ELR (cell line): Measurements from ENCODE around the gene BAD.
"Not testable (repeated sequence)": the region's sequence is repeated elsewhere in the genome, so short reads cannot be mapped to it uniquely, and the experiment has no call there.

Experiments
- DNase-seq: peaks from one replicate; pipeline ENCODE4 v3.0.0-alpha.2; 2015; ENCODE audit warnings: low read depth

BAD gene

DNA sequence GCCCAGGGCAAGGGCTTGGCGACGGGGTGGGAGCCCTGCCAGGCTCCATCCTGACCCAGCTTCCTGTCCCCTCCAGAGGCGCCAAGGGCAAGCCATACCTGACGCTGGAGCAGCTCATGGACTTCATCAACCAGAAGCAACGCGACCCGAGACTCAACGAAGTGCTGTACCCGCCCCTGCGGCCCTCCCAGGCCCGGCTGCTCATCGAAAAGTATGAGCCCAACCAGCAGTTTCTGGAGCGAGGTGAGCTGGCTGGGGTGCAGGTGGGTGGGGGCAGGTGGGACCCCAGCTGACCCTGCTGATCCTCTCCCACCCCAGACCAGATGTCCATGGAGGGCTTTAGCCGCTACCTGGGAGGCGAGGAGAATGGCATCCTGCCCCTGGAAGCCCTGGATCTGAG, 28.2 kb downstream of the BAD start:
- DNase-seq, result no peak

DNA sequence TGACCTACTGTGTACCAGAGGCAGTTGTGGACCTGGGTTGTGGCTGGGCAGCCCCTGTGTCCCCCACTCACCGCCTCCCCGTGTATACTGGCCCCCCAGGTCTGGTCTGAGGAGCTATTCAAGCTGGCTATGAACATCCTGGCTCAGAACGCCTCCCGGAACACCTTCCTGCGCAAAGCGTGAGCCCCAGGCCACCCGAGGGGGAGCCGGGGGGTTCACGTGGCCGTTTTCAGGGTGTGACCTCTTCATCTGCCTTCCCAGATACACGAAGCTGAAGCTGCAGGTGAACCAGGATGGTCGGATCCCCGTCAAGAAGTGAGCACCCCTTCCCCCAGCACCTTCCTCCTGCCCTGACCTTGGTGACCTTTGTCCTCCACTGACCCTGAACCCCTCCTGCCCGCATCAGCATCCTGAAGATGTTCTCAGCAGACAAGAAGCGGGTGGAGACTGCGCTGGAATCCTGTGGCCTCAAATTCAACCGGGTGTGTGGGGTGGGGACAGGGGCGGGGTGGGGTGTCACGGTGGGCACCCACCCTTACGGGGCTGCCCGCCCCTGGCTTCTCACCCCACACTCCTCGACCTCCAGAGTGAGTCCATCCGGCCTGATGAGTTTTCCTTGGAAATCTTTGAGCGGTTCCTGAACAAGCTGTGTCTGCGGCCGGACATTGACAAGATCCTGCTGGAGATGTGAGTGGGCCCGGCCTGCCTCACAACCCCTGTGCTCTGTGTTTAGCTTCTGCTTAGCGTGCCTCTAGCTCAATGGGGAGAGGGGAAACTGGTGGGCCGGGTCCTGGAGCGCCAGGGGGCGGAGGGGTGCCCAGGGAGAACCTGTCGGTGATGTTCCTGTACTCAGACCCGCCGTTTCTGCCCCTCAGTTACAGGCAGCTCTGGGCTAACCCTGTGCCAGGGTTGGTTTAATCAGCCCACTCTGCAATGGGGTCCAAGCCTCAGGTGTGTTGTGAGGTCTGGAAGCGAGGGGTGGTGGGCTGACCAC, 29.0 kb downstream of the BAD start:
- DNase-seq, result no peak

DNA sequence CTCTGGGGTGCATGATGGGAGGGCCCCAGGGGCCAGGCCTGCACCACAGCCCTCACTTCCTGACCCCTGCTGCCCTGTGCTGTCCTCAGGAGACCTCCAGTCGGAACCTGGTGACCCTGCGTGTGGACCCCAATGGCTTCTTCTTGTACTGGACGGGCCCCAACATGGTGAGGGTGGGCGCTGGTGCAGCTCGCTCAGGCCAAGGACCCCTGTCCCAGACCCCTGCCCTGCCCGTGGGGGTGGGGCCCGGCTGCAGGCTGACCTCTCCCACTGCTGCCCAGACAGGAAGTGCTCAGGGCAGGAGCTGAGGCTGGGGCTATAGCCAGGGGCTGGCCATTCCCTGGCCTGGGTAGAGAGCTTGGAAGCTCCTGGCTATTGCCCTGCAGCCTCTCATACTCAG, 30.1 kb downstream of the BAD start:
- DNase-seq, result no peak

GRCh38 chr11:64253481-64253880, 31.0 kb downstream of the BAD start:
- DNase-seq, result no peak

DNA sequence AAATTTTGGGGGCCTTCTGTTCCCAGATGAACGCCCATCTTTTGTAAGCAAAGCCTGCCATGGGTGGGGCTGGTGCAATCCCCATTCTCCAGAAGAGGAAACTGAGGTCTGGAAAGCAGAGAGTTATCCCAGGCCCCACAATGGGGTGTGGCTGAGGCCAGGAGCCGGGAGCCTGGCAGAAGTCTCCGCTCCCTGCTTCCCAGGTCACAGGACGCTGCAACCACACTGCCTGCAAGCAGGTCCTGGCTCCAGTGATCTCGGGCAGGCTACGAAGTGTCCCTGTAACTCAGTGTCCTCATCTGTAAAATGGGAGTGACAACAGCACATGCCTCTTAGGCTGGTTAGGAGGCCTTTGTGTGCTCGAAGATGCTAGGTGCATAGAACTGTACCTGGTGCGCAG, 31.4 kb downstream of the BAD start:
- no peak for DNase-seq

DNA sequence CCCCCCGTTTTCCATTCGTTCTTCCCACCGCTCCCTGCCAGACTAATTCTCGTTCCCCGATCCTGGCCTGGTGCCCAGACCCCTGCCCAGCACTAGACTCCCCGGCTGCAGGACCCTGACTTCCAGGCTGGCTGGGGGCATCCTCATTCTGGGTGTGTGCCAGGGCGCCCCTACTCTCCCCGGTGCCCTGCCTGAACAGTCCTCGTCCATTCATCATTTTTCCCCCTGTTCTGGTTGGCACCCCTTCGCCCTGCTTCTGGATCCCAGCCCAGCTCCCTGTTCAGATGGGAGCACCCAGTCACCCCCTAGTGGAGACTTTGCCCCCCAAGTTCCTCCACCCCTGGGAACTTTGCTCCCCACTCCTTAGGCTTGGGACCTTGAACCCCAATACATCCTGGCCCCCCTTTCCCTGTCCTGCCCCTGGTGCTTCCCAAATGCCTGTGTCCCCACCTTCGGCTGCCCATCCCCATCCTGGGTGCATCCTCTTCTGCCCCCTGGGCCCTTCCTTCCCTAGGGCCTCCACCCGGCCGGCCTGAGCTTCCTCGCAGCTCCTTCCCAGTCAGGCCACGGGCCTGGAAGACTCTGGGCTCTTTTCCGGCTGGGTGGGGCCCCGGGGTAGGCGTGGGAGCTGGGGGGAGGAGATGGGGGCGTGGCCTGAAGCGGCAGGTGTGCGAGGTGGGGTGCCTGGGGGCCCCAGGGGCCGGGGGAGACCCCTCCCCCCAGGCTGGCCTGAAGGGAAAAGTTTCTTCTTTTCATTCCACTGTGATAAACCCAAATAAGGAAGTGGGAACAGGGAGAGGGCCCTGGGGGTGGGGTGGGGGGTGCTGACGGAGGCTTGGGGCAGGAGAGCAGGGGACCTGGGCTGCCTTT, 32.2 kb downstream of the BAD start:
- DNase-seq, result peak; percentile 78

- DNase-seq, result no peak
Measured at GRCh38 chr11:64251753-64252002, 32.8 kb downstream of the BAD start.

- DNase-seq, result peak; percentile 58
Measured at GRCh38 chr11:64251016-64251752, 33.3 kb downstream of the BAD start, which contains the start of gene PLCB3. TSS of gene PLCB3 (plus strand) at chr11:64251530. CDS start at chr11:64251650, 120 bp downstream.

DNA sequence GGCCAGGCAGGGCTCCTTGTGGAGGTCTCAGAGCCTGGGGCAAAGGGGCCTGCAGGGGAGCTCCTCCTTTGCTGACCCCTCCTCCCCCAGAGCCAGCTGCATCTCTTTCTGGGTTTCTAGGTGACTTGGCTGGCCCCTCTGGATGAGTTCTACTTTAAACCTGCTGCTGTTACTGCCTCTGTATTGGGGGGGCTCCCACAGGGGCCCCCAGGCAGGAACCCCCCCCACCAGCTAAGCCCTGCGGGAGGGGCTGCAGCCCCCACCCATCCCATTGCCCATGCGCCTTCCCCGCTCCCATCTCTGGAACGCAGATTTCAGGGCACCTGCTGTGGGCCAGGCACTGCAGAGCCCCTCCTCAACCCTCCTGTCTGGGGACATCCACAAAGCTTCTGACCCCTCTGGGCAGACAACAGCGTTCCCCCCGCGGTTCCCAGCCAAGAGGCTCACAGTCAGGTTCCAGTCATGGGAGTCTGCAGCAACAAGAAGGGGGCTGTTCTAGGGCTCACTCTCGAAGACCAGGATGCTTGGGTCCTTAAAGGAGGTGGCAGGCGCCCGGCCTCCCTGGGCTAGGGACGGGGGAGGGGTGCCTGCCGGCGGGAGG, 34.0 kb downstream of the BAD start:
- DNase-seq, result no peak

- DNase-seq, result no peak
Measured at GRCh38 chr11:64249563-64250414, 34.7 kb downstream of the BAD start.

- DNase-seq, result no peak
Measured at GRCh38 chr11:64249038-64249437, 35.4 kb downstream of the BAD start.

DNA sequence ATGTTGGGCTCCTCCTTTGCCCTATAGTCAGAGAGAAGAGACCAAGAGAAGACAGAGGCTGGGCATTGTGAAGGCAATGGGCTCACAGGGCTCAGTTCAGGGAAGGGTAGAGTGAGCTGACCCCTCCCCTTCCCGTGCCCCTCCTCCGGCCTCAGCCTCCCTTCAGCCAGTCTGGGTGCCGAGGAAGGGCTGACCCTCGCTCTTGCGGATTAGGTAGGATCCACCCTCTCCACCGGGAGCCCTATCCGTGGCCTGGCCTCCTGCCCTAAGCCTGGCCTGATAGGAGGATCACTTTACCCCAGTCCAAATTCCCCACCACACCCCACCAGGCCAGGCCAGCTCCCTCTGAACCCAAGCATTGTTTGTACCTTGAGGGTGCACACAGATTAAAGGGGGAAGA, 35.9 kb downstream of the BAD start:
- DNase-seq, result no peak

DNA sequence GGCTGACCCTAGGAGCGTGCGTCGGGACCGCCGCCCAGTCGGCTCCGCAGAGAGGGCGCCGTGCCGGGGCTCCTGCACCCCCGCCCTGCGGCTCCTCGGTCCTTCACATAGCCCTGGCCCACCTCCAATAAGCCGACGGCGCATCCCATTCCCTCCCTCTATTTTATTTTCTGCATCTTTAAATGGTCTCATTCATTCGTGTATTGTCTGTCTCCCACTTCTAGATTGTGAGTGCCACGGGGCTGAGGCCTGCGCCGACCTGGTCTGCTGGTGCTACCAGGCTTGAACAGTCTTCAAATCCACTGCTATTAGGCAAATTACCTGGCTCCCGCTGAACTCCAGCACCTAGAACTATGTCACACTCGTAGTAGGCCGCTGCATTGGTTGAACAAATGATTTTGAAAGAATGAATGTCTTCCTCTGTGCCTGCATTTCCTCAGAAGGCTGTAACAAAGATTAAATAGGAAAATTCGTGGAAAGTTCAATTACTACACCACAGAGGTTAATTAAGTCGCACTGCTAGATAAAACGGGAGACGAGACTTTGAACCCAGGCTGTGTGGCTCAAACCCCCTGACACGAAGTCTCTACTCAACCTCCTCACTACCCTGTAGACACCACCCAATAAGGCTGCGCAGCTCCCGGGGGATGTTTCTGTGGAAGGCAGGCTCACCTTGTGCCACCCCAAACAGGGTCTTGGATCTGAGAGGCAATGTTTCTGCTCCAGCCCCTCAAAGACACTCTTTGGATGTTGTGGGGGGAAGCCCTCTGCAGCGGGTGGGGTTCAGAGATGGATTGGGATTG, 36.5 kb downstream of the BAD start:
- DNase-seq, result no peak

GRCh38 chr11:64246871-64247728, 37.4 kb downstream of the BAD start, which contains the start of gene PPP1R14B:
TSS of gene PPP1R14B (minus strand) at chr11:64246943. CDS start at chr11:64246673, 270 bp downstream.
- DNase-seq, result peak; percentile 88

DNA sequence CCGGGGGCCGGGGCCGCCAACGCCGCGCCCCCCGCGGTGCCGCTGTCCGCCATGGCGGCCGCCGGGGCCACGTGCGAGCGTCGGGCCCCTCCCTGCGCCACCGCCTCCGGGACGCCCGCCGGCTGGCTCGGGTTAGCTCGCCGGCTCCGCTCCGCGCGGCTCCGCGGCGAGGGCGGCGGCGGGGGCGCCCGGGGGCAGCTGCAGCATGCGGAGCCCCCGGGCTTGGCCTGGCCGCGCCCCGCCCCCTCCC, 37.9 kb downstream of the BAD start:
- not testable (repeated sequence) for DNase-seq

DNA sequence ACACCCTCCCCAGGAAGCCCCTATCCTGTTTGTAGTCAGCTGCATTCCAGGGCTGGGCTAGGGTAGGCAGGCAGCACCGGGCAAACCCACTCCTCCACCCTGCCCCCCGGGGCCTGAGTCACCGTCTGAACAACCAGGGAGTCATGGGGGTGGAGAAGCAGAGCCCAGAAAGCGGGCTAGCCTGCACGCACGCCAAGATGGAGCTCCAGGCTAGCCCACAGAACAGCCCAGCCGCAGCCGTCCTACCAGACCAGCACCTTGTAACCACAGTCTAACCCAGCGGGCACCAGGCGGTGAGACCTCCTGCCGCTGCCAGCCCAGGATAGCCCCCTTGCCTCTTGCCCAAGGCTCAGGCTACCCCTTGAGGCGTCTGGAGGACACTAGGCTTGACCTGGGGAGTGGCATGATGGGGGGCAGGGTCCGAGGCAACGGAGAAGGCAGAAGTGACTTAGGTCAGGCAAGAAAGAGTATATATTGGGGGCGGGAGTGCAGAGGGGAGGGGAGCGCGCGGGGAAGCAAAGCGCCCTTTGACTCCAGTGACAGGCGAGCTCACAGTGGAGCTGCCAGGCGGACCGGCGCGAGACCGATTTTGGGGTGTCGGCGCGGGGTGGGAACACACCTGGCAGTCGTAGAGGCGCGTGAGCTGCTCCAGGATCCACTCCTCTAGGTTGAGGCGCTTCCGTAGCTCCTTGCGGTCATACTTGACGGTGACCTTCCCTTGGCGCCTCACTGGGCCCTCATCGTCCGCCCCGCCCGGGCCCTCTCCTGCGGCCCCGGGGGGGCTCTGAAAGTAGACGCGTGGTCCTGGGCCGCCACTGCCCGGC, 38.5 kb downstream of the BAD start:
- peak; percentile 97 for DNase-seq

- DNase-seq, result peak; percentile 29
Measured at GRCh38 chr11:64245401-64245796, 39.1 kb downstream of the BAD start.

DNA sequence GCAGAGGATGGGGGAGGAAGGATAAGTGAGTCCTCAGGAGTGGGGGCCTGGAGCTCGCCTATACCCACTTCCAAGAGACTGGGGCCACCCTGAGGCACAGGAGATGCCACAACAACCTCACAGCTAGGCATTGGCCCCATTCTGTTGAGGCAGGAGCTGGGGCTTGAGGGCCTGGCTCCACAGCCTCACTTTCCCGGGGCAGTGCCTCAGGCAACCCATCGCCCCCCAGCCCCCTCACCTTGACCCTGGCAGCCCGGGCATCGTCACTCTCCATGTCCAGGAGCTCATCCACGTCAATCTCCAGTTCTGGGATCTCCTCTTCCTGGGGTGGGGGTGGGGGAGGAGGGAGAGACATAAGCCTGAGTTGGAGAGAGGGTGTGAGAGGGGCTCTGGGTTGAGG, 39.5 kb downstream of the BAD start:
- no peak for DNase-seq
